Activated CD4-positive, alpha-beta memory T cell treated with anti-CD3 and anti-CD28 coated beads for 36 hours (primary cell): Measurements from ENCODE around the gene ARHGAP32. TPM values are rescaled to one million over a fixed set of nuclear protein-coding genes. Genes with fewer than 3 reads are reported as not detected.

Experiments used
- CTCF ChIA-PET: fragments of 350-600 bp; sonication (Branson Sonifier 250); formaldehyde crosslinking; loops from one replicate; lab custom pipeline; 2021; ENCODE audit warnings: antibody characterized with exemption, inconsistent platforms; lab: Charles Lee
- POLR2A ChIA-PET: fragments of 350-600 bp; sonication (Branson Sonifier 250); formaldehyde crosslinking; loops from one replicate; lab custom pipeline; 2021; ENCODE audit warnings: antibody characterized with exemption; lab: Charles Lee
- DNase-seq: peaks from one replicate; pipeline ENCODE4 v3.0.0-alpha.2; 2020
- H3K27ac Mint-ChIP-seq: one replicate; pipeline ENCODE4 v1.8.0; 2021; ENCODE audit warnings: mixed read lengths
- H3K27me3 Mint-ChIP-seq: one replicate; pipeline ENCODE4 v1.8.0; 2021; ENCODE audit warnings: mixed read lengths
- H3K36me3 Mint-ChIP-seq: one replicate; pipeline ENCODE4 v1.8.0; 2021; ENCODE audit warnings: mixed read lengths
- H3K4me1 Mint-ChIP-seq: one replicate; pipeline ENCODE4 v1.8.0; 2021; ENCODE audit warnings: low read depth, mixed read lengths
- H3K4me3 Mint-ChIP-seq: one replicate; pipeline ENCODE4 v1.8.0; 2021; ENCODE audit warnings: mild to moderate bottlenecking, mixed read lengths
- H3K9me3 Mint-ChIP-seq: one replicate; pipeline ENCODE4 v1.8.0; 2021; ENCODE audit warnings: mixed read lengths
- intact Hi-C: fragments of 100-400 bp; cut with micrococcal nuclease; formaldehyde crosslinking; loops from one replicate; pipeline ENCODE4 v1.15.1; 2023
- total RNA-seq, 2 experiments: library from RNA; stranded (reverse); gene quantifications; one replicate each; pipeline ENCODE4 v1.2.3, GENCODE V29; 2021

Gene ARHGAP32
- 1 to 10 TPM; 3.7 to 4.3 TPM for total RNA-seq

DNA sequence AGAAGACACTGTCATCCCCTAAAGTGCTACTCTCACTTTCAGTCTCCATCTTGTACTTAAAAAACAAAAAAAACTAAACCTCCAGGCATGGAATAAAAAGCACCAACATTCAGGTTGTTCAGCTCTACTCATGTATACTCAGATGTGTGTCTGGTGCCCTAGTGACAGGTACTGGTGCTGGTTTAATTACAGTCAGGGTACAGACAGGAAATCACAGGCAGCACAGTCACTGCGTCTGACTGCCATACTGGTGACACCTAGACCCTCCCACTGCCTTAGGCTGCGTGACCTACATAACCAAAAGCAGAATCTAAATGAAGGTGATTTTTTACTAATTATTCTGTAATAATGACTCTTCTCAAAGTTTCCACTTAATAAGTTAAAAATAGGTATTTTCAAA, at the start of gene ARHGAP32:
Gene ARHGAP32, minus strand, starts transcription at position 176 of the 400 bp plus-strand sequence. Its CDS starts 127 bp downstream, at position 49.
- intact Hi-C loops, result no loop called here
- H3K27ac Mint-ChIP-seq, result no peak within 1 kb of the TSS
- CTCF ChIA-PET, result no interaction called here
- no peaks in the 10 kb centered on the region for H3K4me1 Mint-ChIP-seq
- no peak within 1 kb of the TSS for H3K4me3 Mint-ChIP-seq
- H3K36me3 Mint-ChIP-seq, result no peaks in the 10 kb centered on the region
- H3K27me3 Mint-ChIP-seq, result no peaks in the 10 kb centered on the region
- POLR2A ChIA-PET, result no interaction called here
- no peaks in the 10 kb centered on the region for H3K9me3 Mint-ChIP-seq
- DNase-seq, result peak; percentile 12

DNA sequence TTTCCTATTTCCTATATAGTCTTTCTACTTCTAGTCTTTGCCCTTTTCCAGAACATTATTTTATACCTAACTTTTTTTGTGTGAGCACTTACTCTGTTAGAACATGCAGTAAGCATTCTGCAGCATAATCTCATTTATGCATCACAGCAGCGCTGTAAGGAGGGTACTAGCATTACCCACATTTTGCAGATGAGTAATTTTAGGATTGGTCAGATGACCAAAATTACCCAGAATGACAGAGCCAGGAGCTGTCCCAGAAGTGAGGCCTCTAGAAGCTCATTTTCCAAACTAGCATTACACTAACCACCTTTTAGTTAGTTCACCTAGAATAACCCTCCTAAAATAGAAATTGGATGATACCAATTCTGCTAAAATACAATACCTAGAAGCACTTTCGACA, 47.1 kb upstream of the ARHGAP32 start:
- no peak overlapping the region for H3K4me3 Mint-ChIP-seq
- CTCF ChIA-PET, result no interaction called here
- POLR2A ChIA-PET, result no interaction called here
- no peaks in the 10 kb centered on the region for H3K27me3 Mint-ChIP-seq
- no peak overlapping the region for H3K27ac Mint-ChIP-seq
- no peak for DNase-seq
- peaks cover 4% of the 10 kb centered on the region for H3K9me3 Mint-ChIP-seq
- no peaks in the 10 kb centered on the region for H3K4me1 Mint-ChIP-seq
- intact Hi-C loops, result no loop called here
- no peaks in the 10 kb centered on the region for H3K36me3 Mint-ChIP-seq

DNA sequence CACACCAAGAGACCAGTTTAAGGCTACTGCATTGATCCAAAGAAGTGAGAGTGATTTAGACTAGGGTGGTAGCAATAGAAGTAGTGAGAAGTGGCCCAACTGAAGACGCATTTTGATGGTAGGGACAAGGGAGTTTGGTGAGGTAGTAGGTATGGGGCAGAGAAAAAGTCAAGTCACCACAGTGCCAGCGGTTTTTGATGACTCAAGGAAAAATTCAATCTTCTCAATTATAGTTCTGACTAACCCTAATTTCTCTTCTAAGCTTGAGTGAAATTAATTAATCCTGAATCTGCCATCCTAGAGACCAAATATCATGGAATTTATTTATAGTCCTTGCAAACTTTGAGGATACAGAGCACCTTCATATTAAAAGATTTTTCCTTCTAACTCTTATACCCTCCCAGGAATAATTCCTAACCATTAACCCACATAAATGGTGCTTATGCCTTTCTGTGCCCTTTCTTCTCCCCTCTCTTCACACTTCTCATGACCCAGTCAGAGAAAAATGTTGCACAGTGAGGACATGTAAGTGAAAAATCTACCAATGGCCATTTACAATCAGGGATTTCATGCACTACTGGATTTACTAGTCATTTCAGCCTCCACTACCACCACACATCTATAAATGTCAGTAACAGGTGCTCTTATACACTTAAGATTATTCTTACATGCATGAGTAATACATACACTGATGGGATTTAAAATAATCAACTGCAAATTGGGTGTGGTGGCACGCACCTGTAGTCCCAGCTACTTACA, 45.9 kb upstream of the ARHGAP32 start:
- Mint-ChIP-seq H3K4me1 (no peaks in the 10 kb centered on the region), H3K36me3 (no peaks in the 10 kb centered on the region), H3K4me3 (no peak overlapping the region), H3K9me3 (peaks cover 4% of the 10 kb centered on the region), H3K27ac (no peak overlapping the region), H3K27me3 (no peaks in the 10 kb centered on the region)
- ChIA-PET CTCF (no interaction called here), POLR2A (interaction anchor here (0.7 kb wide), 1 partner anchor 22 kb away, joined by 3 read pairs; no protein-coding TSS in a partner anchor)
- DNase-seq, result no peak
- intact Hi-C loops, result no loop called here

DNA sequence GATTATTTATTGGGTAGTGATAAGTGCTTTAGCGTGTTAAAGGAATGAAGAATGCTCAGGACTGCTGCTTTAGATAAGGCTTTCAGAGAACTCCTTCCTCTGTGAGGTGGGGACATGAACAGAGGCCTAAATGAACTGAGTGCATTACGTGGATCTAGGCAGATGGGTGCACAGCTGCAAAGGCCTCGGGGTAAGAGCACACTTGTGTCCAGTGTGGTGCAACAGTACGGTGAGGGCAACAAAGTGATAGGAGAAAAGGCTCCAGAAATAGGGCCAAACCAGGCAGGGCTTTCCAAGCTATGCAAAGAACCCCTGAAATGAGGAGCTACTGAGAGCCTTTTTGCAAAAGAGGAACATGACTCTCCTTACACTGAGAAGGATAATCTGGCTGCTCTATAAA, 45.3 kb upstream of the ARHGAP32 start:
- Mint-ChIP-seq H3K27me3 (no peaks in the 10 kb centered on the region), H3K9me3 (peaks cover 4% of the 10 kb centered on the region), H3K4me3 (no peak overlapping the region), H3K27ac (no peak overlapping the region), H3K4me1 (no peaks in the 10 kb centered on the region), H3K36me3 (no peaks in the 10 kb centered on the region)
- ChIA-PET CTCF (no interaction called here), POLR2A (interaction anchor here (0.7 kb wide), 1 partner anchor 22 kb away, joined by 3 read pairs; no protein-coding TSS in a partner anchor)
- DNase-seq, result no peak
- intact Hi-C loops, result no loop called here

GRCh38 chr11:129236850-129237249, 44.7 kb upstream of the ARHGAP32 start:
- Mint-ChIP-seq H3K4me3 (no peak overlapping the region), H3K4me1 (no peaks in the 10 kb centered on the region), H3K27me3 (no peaks in the 10 kb centered on the region), H3K27ac (no peak overlapping the region), H3K9me3 (peaks cover 4% of the 10 kb centered on the region), H3K36me3 (no peaks in the 10 kb centered on the region)
- intact Hi-C loops, result no loop called here
- ChIA-PET POLR2A (no interaction called here), CTCF (no interaction called here)
- no peak for DNase-seq

GRCh38 chr11:129234978-129235377, 42.9 kb upstream of the ARHGAP32 start:
- intact Hi-C loops, result no loop called here
- H3K4me1 Mint-ChIP-seq, result no peaks in the 10 kb centered on the region
- DNase-seq, result no peak
- H3K27ac Mint-ChIP-seq, result no peak overlapping the region
- ChIA-PET CTCF (no interaction called here), POLR2A (no interaction called here)
- no peaks in the 10 kb centered on the region for H3K36me3 Mint-ChIP-seq
- H3K27me3 Mint-ChIP-seq, result no peaks in the 10 kb centered on the region
- peaks cover 4% of the 10 kb centered on the region for H3K9me3 Mint-ChIP-seq
- H3K4me3 Mint-ChIP-seq, result no peak overlapping the region

- Mint-ChIP-seq H3K27ac (no peak overlapping the region), H3K4me1 (no peaks in the 10 kb centered on the region), H3K36me3 (peaks cover 5% of the 10 kb centered on the region), H3K27me3 (no peaks in the 10 kb centered on the region), H3K4me3 (no peak overlapping the region), H3K9me3 (peaks cover 16% of the 10 kb centered on the region)
- ChIA-PET POLR2A (no interaction called here), CTCF (interaction anchor here (2.5 kb wide), 1 partner anchor 102 kb away, joined by 16 read pairs; no protein-coding TSS in a partner anchor)
- no peak for DNase-seq
- intact Hi-C loops, result loop anchor here (1.0 kb wide), 1 partner anchor 102 kb away; no protein-coding TSS in a partner anchor
Measured at GRCh38 chr11:129230006-129230405, 37.9 kb upstream of the ARHGAP32 start.

GRCh38 chr11:129226207-129226798, 34.2 kb upstream of the ARHGAP32 start:
- intact Hi-C loops, result no loop called here

DNA sequence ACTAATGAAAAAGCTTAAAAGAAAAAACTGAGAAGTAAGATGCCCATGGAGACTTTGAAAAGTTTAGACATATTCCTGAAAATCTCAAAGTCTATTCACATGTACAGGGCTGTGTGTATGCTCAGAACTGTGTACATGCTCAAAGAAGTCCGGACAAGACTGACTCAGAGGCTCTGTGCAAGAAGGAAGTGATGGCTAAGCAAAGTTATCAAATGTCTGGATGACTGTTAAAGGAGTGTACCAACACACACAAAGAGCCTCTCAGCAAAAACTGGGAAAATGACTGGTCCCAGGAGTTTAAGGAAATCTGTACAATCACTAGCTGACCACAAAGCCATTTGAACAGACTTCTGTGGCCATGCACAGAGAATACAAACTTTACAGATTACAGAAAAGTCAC, 33.1 kb upstream of the ARHGAP32 start:
- no peak for DNase-seq
- H3K4me3 Mint-ChIP-seq, result no peak overlapping the region
- H3K4me1 Mint-ChIP-seq, result no peaks in the 10 kb centered on the region
- H3K27ac Mint-ChIP-seq, result no peak overlapping the region
- POLR2A ChIA-PET, result no interaction called here
- intact Hi-C loops, result no loop called here
- CTCF ChIA-PET, result no interaction called here
- peaks cover 16% of the 10 kb centered on the region for H3K9me3 Mint-ChIP-seq
- no peaks in the 10 kb centered on the region for H3K27me3 Mint-ChIP-seq
- H3K36me3 Mint-ChIP-seq, result peaks cover 7% of the 10 kb centered on the region

More at GRCh38 chr11:129226207-129226798, 34.2 kb upstream of the ARHGAP32 start:
- H3K27ac Mint-ChIP-seq, result no peak overlapping the region
- no peaks in the 10 kb centered on the region for H3K27me3 Mint-ChIP-seq
- DNase-seq, result no peak
- H3K4me1 Mint-ChIP-seq, result no peaks in the 10 kb centered on the region
- POLR2A ChIA-PET, result no interaction called here
- no peak overlapping the region for H3K4me3 Mint-ChIP-seq
- peaks cover 16% of the 10 kb centered on the region for H3K9me3 Mint-ChIP-seq
- CTCF ChIA-PET, result no interaction called here
- peaks cover 7% of the 10 kb centered on the region for H3K36me3 Mint-ChIP-seq

- Mint-ChIP-seq H3K27ac (no peak overlapping the region), H3K27me3 (no peaks in the 10 kb centered on the region), H3K9me3 (peaks cover 16% of the 10 kb centered on the region), H3K4me3 (no peak overlapping the region), H3K4me1 (no peaks in the 10 kb centered on the region), H3K36me3 (peaks cover 7% of the 10 kb centered on the region)
- ChIA-PET CTCF (no interaction called here), POLR2A (no interaction called here)
- DNase-seq, result no peak
- intact Hi-C loops, result no loop called here
Measured at GRCh38 chr11:129224538-129224937, 32.4 kb upstream of the ARHGAP32 start.

- H3K9me3 Mint-ChIP-seq, result peaks cover 16% of the 10 kb centered on the region
- no peak overlapping the region for H3K4me3 Mint-ChIP-seq
- no peaks in the 10 kb centered on the region for H3K4me1 Mint-ChIP-seq
- intact Hi-C loops, result no loop called here
- no peak for DNase-seq
- CTCF ChIA-PET, result no interaction called here
- POLR2A ChIA-PET, result no interaction called here
- no peaks in the 10 kb centered on the region for H3K27me3 Mint-ChIP-seq
- peaks cover 7% of the 10 kb centered on the region for H3K36me3 Mint-ChIP-seq
- no peak overlapping the region for H3K27ac Mint-ChIP-seq
Measured at GRCh38 chr11:129223701-129224149, 31.6 kb upstream of the ARHGAP32 start.

DNA sequence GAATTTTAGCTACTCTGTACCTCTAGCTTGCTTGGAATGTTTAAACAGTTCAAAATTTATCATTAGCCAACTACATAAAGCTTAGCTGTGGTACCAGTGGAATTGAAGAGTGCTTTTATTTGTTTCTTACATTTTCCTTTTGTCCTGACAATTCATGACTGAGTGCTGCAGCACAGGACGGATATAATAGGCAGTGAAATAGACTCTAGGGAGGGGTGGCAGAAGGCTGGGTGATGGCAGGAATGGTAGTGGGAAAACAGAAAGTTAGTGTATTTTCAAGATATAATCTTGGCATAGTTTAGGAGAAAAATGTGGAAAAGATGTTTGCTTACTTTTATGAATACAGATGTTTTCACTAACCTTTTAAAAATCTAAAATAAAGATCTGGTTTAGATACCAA, 31.1 kb upstream of the ARHGAP32 start:
- no peaks in the 10 kb centered on the region for H3K27me3 Mint-ChIP-seq
- no peak overlapping the region for H3K4me3 Mint-ChIP-seq
- no peaks in the 10 kb centered on the region for H3K4me1 Mint-ChIP-seq
- no peak overlapping the region for H3K27ac Mint-ChIP-seq
- intact Hi-C loops, result no loop called here
- POLR2A ChIA-PET, result no interaction called here
- CTCF ChIA-PET, result no interaction called here
- no peak for DNase-seq
- H3K9me3 Mint-ChIP-seq, result peaks cover 16% of the 10 kb centered on the region
- peaks cover 7% of the 10 kb centered on the region for H3K36me3 Mint-ChIP-seq
